GM23338 (cell line): Measurements from ENCODE around the gene ASXL3.

ENCODE experiments used
- EZH2 ChIP-seq: fragments of 200-600 bp; sonication (generic); IDR thresholded peaks from one replicate; pipeline ENCODE4 v1.8.0; 2017; ENCODE audit warnings: antibody characterized with exemption, mild to moderate bottlenecking, low read depth; ENCODE audit not compliant: unreplicated experiment
- JUNB ChIP-seq: IDR thresholded peaks from one replicate; pipeline ENCODE4 v1.6.1; 2016; ENCODE audit warnings: antibody characterized with exemption; ENCODE audit not compliant: unreplicated experiment
- POLR2AphosphoS5 ChIP-seq: IDR thresholded peaks from 2 replicates; pipeline ENCODE4 v1.6.1; 2016; ENCODE audit warnings: antibody characterized with exemption, low read depth
- TF ChIP-seq, protein P1 (sequence below), 2 experiments: fragments of 200-600 bp in 1 of 2; sonication (generic) in 1 of 2; conservative IDR thresholded peaks; 2 replicates each; pipeline versions ENCODE4 v1.5.1 to v1.6.1; 2016 to 2017; ENCODE audit warnings: antibody characterized with exemption in 2 of 2, low read depth in 2 of 2, mild to moderate bottlenecking in 2 of 2, moderate library complexity in 1 of 2

DNA sequence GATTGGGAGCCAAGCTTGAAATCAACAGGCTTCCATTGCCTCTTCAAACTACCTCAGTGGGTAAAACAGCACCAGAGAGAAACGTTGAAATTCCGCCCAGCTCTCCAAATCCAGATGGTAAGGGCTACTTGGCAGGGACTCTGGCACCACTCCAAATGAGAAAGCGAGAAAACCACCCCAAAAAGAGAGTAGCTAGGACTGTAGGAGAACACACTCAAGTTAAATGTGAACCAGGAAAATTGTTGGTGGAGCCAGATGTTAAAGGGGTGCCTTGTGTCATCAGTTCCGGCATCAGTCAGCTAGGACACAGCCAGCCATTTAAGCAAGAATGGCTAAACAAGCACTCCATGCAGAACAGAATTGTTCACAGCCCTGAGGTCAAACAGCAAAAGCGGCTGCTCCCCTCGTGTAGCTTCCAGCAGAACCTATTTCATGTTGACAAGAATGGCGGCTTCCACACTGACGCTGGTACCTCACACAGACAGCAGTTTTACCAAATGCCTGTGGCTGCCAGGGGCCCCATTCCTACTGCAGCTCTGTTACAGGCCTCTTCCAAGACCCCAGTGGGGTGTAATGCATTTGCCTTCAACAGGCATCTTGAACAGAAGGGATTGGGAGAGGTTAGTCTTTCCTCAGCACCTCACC lies 167.3 kb downstream of the ASXL3 start:
- TF ChIP-seq, protein P1, sequence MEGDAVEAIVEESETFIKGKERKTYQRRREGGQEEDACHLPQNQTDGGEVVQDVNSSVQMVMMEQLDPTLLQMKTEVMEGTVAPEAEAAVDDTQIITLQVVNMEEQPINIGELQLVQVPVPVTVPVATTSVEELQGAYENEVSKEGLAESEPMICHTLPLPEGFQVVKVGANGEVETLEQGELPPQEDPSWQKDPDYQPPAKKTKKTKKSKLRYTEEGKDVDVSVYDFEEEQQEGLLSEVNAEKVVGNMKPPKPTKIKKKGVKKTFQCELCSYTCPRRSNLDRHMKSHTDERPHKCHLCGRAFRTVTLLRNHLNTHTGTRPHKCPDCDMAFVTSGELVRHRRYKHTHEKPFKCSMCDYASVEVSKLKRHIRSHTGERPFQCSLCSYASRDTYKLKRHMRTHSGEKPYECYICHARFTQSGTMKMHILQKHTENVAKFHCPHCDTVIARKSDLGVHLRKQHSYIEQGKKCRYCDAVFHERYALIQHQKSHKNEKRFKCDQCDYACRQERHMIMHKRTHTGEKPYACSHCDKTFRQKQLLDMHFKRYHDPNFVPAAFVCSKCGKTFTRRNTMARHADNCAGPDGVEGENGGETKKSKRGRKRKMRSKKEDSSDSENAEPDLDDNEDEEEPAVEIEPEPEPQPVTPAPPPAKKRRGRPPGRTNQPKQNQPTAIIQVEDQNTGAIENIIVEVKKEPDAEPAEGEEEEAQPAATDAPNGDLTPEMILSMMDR (conservative IDR thresholded peaks at IDR 0.05; ENCODE audit: low read depth in 2 of 2) = no peak
- TF ChIP-seq EZH2 (no peak), JUNB (no peak), POLR2AphosphoS5 (no peak)
